Activated effector memory CD4-positive, alpha-beta T cell treated with Interleukin-2 at 50 U/mL for 16 hours (primary cell): ENCODE results near the gene BCAN.

ENCODE experiments used
- DNase-seq: peaks from one replicate; pipeline ENCODE4 v3.0.0-alpha.2; 2020

Gene BCAN

DNA sequence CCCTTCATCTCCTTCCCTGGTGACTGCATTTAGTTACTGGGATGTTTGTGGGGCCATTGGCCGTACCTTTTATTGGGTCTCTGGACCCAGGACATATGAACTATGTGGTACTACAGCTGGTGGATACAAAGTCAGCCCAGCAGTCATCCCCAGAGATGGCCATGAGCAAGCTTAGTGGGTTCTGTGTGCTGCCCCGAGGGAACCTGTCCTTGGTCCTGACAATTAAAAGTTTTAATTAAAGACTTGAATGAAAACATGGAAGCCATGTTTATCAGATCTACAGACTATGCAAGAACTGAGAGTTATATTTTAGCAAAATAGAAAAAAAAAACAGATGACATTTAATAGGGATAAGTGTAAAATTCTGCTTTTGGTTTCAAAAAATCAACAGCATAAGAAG lies 38.1 kb downstream of the BCAN start:
- no peak for DNase-seq

DNA sequence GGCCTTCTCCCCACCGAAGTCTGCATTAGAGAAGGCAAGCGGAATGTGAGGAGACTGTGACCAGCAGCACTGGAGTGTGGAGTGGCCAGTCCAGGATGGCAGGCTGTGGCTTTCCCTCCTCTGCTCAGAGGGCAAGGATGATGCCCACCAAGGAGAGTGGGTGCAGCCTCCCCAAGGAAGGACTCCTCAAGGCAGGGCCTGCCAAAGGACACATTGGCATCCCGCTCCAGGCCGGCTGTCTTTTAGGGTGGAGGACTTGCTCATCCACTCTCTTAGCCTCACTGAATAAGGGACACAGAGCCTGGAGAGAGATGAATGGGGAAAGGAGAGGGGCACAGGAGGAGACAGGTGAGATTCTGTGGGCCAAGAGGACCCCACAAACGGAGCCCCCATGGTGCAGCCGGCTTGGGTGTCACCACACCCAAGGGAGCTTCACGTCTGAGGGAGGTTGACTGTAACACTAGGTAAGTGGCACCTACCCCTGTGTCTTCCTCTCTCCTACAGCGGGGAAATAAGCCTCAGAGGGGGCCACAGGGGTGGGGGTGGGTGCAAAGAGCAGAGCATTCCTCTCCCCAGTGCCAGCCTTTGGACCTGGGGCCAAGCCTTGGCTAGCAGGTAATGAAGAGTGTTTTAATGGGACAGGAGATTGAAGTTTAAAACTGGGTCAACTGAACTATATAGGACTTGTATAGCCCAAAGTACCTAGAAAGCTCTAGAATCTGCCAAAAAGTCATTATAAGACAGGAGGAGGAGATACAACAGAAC lies 39.5 kb downstream of the BCAN start:
- DNase-seq = no peak

DNA sequence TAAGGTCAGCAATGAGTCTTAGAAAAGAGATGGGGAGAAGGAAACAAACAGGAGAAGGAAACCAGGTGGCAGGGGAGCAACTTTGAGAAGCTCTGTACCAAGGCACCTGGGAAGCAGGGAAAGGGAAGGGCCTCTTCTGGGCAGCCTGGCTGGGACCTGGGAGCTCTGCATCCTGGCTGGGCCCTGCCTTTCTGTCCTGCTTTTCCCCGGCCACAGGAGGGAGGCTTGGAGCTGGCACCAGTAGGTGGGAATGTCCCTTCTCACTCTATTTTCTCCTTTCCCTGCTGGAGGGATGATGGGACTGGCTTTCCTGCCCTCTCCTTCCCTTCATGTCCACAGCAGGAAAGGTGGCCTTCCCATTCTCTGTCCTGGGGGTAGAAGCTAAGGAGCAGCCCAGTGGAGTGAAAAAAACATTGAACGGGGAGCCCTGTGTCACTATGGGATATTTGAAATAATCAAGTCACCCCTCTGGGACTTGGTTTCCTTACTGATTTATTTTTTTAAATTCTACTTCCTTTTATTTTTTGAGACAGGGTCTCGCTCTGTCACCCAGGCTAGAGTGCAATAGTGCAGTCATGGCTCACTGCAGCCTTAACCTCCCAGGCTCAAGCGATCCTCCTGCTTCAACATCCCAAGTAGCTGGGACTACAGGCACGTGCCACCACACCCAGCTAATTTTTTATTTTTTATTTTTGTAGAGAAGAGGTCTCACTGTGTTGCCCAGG lies 40.4 kb downstream of the BCAN start:
- no peak for DNase-seq

DNA sequence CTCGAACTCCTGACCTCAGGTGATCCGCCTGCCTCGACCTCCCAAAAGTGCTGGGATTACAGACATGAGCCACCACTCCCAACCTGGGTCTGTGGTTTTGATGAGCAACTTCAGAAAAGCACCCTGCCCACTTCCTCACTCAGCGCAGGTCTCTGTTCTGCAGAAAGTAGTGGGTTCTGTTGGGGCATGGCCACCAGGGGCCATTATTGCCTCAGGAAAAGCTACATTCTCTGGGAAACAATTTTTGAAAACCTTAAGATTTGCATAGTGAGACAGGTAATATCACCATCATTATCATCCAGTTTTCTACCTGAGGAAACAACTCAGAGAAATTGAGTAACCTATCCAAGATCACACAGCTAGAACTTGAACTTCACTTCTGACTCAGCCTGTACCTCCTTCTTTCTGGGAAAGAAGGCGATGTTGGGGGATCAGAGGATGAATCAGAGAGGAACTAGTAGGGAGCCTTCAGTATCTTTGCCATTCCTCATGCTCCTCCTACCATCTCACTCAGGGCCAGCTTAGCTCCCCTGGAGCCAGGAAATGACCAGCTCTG lies 42.4 kb downstream of the BCAN start:
- DNase-seq = no peak

DNA sequence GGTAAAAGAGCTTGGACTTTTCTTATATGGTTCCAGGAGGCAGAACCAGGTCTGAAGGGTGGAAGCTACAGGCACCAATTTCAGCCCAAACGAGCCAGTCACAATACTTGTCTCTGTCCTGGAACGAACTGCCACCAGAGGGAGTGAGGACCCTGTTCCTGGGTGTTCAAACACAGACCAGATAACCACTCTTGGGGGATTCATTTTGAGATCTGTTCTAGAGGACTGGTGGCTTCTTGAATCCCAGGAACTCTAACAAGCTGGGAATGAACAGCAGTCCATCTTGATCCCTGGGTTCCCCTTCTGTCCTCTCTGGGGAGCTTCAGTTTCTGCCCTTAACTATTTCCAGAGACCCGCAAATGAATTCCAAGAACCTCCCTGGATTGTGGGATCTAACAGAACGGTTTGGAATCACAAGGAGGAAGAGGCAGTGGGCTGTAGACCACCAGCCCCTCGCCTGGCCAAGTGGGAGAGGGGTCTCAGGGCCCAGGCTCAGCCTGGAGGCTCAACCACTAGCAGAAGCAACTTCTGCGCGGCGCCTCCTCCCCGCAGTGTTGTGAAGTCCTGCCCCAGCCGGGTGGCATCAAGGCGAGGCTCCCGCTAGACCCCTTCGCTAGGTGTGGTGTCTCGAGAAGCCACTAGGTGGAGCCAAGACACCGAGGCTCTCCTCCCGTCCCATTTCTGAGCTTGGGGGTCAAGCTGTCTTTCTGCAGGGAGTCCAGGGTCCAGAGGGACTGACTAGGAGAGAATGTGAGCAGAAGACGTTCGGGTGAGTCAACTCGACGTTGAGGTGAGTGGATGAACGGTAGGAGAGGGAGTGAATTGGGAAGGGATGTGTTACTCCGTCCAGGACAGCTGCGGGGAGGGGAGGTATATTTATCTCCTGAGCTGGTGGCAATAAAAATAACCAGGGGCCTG lies 47.4 kb downstream of the BCAN start:
- peak; percentile 60 for DNase-seq

DNA sequence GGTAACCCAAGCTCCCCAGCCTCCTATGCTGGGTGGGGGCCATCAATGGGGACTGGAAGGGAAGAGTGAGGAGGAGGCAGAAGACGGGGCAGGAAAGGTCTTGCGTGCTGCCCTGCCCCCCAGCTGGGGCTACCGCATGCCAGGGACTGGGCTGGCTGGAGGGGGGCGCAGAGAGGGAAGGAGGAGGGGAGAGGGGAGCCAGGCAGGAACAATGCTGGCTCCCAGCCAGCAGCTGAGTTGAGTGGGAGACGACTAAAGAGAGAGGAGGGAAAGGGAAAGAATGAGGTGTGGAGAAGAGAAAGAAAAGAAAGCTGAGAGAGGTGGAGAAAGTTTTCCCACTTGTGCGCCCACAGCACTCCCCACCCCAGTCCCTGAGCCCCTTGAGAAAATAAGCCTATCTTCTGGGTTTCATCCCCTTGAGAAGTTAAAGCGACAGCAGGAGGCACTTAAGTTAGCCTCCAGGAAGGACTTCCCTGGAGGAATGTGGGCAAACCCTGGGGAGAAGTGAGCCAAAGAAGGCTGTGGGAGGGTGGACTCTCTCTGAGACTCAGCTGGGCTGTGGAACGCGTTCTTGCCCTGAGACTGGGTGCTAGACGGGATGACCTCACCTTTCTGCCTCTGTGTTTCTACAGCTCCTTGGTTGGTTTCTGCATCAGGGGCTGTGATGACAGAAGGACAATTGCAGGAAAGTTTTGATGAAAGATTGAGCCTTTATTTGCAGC lies 48.2 kb downstream of the BCAN start:
- DNase-seq = no peak

DNA sequence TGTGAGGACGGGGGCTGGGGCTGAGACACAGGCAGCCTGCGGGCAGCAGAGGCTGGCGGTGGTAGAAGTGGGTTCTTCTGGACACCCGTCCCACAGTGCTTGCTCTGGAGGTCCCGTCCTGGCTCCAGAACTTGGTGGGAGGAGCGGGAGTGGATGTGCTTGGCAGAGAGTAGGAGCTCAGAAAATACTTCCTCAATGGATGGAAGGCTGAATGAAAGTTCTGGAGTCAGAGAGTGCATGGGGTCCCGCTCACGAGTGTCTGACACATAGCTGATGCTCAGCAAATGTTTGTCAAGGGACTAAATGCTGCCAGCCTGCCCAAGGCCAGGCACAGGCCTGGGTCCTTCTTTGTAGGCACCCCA lies 48.7 kb downstream of the BCAN start:
- DNase-seq = no peak

DNA sequence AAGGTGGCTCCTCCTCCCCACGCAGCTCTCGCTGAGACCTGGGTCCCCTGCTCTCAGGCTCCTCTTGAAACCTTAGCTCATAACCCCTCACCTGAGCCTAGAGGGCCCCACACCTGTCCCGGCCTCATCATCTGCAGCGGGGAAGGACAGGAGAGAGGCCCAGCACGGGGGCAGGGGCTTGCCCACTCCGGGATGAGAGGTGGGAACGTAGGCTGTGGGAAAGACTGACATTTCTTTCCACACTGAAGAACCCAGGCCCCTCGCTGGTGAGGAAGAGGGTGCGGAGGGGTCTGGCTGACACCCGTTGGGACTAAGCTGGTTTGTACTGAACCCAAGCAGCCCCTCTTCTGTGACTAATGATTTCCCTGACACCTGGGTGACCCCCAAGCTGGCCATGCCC lies 49.3 kb downstream of the BCAN start:
- no peak for DNase-seq

DNA sequence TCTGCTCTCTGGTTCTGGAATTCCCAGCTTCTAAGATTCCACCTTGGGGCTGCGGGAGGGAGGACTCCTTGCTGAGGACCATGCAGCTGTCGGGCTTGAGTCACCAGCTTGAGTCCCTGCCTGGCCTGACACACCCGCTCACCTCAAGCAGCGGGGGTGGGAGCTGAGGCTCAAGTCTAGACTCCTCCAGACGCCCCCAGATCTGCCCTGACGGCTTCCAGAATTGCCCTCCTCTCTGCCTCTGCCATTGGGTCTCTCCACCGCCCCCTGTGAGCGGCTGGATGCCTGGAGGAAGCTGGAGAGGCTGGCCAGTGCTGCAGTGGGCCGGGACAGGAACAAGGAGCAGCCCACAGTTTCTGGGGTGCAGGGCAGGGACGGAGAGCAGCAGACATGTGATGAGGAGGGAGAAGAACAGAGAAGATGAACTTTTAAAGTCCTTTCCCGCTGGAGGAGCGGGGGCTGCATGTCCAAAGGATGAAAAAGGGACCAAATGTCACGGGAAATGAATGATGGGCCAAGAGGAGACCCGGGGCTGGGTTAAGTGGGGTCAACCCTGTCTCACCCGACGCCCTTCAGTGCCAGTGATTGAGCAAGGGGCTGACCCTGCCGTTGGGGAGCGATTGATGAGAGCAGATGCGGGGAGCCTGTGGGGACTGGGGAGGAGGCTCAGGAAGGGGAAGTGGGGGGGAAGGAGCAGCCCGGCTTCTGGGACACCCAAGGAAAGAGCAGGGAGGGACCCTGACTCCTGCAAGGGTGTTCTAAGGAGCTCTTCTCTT lies 49.9 kb downstream of the BCAN start:
- DNase-seq = no peak

DNA sequence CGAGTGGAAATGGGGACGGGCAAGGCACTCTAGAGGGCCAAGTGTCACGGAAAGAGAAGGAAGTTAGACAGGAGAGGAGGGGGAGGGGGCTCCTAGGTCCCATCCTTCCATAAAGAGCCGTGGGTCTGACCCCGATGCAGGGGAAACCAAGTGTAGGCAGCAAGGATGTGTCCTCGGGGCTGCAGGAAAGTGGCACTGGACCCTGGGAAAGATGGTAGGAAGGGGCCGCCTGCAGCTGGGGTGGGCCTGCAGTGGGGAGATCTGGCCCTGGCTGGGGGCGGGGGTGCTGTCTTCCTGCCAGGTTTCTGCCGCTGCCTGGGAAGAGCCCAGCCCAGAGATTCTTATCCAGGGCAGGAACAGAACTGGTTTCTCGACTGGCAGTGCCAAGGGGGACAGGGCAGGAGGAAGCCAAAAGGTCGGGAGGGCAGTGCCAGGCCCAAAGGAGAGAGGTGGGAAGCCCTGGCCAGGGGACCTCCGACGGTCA lies 50.6 kb downstream of the BCAN start:
- DNase-seq = no peak

DNA sequence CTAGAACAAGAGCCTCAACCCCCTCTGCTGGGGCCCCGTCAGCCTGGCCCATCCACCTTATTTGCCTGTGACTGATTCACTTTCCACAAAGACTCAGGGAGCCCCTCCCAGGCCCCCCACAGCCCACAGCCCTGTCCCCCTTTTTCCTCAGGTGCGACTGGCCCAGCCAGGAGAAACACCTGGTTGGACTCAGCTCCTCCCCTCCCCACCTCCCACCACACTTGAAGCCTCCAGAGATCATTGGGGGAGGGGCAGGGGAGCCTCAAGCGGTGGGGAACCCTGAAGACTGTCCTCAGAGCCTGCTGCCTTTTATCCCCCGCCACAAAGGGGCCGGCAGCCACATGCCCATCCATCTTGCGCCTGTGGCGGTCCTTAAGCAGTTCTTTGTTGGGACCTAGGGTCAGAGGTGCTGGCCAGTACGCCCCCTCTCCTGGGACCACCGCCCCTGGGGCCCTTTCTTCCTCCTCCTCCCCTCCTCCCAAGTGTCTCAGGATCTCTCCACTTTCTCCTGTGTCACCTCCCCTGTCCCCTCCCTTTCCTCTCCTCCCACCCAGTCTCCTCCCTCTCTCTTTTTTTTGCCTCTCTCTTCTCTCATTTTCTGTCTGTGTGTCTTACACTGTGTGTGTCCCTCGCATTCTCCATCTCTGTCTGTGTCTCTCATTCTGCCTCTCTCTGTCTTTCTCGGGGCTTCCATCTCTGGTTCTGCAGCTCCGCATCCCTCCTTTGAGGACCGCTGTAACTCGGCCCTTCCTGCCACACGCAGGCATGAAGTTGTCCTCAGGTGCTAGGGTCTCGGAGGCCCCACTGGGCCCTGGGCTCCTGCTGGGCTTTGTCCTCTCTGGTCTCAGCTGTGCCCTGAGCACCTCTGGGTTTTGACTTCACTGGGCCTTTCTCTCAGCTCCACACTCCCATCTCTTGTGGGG lies 51.3 kb downstream of the BCAN start:
- DNase-seq = no peak

DNA sequence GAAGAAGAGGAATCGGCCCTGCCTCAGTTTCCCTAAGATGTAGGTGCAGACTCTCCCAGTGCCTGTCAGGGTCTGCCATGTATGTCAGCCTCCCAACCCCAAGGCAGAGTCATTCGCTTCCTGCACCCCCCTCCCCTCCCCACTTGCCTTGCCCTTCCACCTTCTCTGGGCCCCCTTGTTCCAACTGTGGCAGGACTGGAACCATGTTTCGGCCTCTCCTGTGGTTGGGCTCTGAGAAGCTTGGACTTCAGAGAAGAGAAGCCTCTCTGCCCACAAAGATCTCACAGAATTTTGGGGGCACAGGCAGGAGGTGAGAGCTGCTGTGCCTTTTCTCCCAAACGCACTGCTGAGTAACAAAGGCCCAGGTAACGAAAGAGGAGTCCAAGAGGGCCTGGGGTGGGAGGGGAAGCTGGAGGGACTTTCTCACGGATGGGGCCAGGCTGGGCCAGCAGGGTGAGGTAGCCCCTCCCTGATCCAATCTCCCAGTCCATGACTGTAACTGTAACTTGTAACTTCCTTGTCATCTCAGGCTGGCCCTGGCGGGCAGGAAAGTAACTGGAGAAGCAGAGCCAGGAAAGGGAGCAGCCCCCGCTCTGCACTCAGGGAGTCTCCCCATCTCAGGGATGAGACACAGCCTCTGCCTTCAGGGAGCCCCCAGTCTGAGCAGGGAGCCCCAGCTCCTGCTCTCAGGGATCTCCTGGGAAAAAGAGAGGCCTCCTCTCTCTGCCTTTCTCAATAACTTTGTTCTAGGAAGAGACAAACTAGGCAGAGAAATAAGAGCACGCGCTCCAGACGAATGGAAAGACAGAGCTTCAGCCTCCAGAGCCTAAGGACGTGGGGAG lies 52.2 kb downstream of the BCAN start:
- no peak for DNase-seq

DNA sequence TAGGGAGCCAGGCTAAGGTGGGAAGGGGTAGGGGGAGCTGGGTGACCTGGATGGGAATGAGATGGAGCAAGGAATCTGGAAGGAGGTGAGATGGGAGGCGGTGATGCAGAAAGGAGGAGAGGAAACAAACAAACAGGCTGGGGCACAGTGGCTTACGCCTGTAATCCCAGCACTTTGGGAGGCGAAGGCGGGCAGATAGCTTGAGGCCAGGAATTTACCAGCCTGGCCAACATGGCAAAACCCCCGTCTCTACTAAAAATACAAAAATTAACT lies 52.7 kb downstream of the BCAN start:
- no peak for DNase-seq

DNA sequence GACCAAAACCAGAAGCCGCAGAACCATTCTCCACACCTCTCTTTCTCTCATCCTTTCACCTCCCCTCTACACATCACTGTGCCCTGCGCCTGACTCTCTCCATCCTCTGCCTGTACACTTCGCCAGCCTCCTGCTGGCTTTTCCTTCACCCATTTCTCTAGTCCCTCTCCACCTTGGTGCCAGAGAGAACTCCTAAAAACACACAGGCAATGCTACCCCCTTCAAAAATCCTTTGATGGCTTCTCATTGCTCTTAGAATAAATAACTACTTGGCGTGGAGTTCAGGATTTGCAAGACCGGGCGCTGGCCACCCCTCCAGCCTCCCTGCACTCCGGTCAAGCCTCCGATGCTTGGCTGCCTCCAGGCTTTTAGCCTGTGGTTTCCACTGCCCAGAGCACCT lies 54.8 kb downstream of the BCAN start:
- no peak for DNase-seq

DNA sequence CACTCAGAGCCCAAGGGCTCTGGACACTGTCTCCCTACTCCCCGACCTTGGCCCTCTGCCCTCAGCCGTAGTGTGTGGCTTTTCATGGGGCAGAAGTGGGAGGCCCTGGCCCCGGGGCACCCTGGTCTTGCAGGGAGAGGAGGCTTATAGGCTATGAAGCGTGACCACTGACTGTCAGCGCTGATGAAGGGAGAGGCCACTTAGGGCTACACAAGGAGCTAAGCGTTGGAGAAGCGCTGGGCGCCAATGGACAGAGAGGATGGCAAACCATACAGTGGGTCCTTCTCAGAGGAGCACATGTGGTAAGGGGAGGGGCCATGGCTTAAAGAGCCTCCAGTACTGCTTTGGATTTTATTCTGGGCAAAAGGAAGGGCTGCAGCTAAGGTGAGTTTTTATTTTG lies 55.6 kb downstream of the BCAN start:
- no peak for DNase-seq

DNA sequence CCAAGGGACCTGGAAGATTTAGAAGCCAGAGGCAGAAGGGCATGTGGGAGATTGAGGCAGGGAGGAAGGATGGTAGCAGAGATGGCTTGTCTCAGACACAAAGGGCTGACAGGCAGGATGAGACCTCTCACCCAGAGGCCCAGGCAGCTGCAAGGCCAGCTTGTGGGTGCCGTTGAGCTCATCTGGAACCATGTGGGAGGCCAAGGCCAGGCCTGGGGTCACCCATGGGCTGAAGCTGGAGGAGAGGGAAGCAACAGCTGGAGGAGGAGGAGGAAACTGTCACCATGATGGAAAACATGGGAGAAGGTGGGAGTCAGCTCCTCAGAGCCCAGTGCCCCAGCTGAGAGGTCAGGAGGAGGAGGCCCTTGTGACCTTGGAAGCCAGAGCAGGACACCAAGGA lies 57.1 kb downstream of the BCAN start:
- DNase-seq = no peak

DNA sequence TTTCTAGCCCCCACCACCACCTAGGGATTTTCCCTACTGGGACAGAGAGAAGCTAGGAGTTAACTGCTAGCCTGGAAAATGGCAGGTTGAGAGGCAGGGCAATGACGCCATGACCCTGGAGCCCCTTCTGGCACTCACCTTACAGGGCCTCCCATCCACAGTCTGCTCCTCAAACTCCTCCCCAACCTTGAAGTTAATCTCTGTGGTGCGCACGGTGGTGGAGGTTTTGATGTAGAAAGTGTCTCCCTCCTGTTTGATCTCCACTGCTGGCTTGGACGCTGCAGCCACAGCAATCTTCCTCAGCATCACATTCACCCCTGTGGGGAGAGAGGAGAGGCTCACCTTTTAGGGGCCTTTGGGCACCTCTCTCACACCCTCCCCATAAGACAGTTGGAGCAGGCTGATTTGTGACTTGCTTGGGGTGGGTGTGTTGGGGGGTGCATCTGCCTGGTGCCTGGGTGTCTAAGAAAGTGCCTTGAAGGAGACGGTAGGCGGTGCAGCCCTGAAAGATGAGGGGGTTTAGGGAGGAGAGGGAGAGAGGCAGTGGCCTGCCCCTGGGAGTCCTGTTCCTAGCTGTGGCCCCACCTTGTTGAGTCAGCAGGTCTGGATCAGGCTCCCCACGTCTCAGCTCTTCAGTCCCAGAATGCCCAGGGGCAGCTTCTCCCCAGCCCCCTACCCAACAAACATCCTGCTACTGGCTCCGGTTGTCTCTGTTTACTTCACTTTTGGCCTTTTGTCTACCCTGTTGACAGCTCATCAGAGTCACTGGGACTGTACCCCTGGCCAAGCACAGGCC lies 59.0 kb downstream of the BCAN start:
- DNase-seq = no peak

DNA sequence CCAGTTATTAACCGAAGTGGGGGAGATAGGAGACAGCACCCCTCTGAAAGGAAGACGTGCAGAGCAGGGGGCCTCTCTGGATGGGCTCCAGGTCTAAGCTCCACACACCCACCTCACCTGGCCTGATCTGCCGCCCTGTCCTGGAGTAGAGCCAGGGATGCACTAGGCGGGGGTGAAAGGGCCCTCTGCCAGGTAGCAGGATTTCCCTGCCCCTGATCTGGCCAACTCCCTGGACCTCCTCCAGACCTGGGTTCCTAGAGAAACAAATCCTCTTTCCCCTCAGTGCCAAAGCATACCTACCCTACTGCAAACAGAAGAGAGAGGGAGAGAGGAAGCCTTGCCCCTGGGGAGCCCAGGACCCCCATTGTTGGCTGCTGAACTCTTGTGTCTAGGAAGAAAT lies 61.4 kb downstream of the BCAN start:
- no peak for DNase-seq

DNA sequence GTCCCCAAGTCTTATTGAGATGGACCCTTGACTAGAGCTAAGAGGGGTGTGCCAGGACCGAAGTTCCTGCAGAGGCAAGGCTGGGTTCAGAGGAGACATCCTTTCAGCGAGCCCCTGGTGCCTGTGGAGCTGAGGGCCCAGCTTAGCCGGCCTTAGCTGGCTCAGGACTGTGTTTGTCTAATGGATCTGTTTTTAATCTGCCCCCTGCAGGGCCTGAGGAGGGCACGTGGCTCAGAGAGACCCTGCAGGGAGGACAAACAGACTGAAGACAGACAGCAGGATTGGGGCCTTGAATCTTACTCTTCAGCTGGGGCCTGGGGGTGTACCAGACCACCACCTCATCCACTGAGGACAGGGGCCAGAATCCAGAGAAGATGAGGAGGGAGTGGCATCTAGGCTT lies 61.8 kb downstream of the BCAN start:
- no peak for DNase-seq
